ELF-1 (cell line): ENCODE measurements around the gene SLC24A4.

Source experiments
- DNase-seq: peaks from one replicate; pipeline ENCODE4 v3.0.0-alpha.2; 2016; ENCODE audit warnings: low read depth, low spot score

Gene SLC24A4

GRCh38 chr14:92368001-92368400 is 45.0 kb downstream of the SLC24A4 start:
- DNase-seq, result no peak

- DNase-seq, result no peak
Measured at GRCh38 chr14:92369097-92369496, 46.1 kb downstream of the SLC24A4 start.

- no peak for DNase-seq
Measured at GRCh38 chr14:92372230-92372629, 49.3 kb downstream of the SLC24A4 start.

- no peak for DNase-seq
Measured at GRCh38 chr14:92373336-92373735, 50.4 kb downstream of the SLC24A4 start.

GRCh38 chr14:92380131-92380530 is 57.2 kb downstream of the SLC24A4 start:
- no peak for DNase-seq

- no peak for DNase-seq
Measured at GRCh38 chr14:92380582-92380981, 57.6 kb downstream of the SLC24A4 start.

GRCh38 chr14:92382677-92383076 is 59.7 kb downstream of the SLC24A4 start:
- no peak for DNase-seq

- DNase-seq, result no peak
Measured at GRCh38 chr14:92383805-92384204, 60.8 kb downstream of the SLC24A4 start.

- DNase-seq, result no peak
Measured at GRCh38 chr14:92384461-92385133, 61.6 kb downstream of the SLC24A4 start.

- DNase-seq, result no peak
Measured at GRCh38 chr14:92385561-92385960, 62.6 kb downstream of the SLC24A4 start.

- no peak for DNase-seq
Measured at GRCh38 chr14:92386165-92386564, 63.2 kb downstream of the SLC24A4 start.

- no peak for DNase-seq
Measured at GRCh38 chr14:92386637-92387036, 63.7 kb downstream of the SLC24A4 start.

- DNase-seq, result no peak
Measured at GRCh38 chr14:92387578-92387977, 64.6 kb downstream of the SLC24A4 start.

- DNase-seq, result no peak
Measured at GRCh38 chr14:92389598-92390158, 66.7 kb downstream of the SLC24A4 start.

- no peak for DNase-seq
Measured at GRCh38 chr14:92391726-92392125, 68.8 kb downstream of the SLC24A4 start.

- DNase-seq, result no peak
Measured at GRCh38 chr14:92392711-92393110, 69.7 kb downstream of the SLC24A4 start.

GRCh38 chr14:92397150-92397952 is 74.4 kb downstream of the SLC24A4 start:
- DNase-seq, result no peak

- DNase-seq, result no peak
Measured at GRCh38 chr14:92397953-92398564, 75.1 kb downstream of the SLC24A4 start.

GRCh38 chr14:92398888-92399636 is 76.1 kb downstream of the SLC24A4 start:
- DNase-seq, result no peak

- DNase-seq, result no peak
Measured at GRCh38 chr14:92400579-92401444, 77.8 kb downstream of the SLC24A4 start.

GRCh38 chr14:92401561-92401960 is 78.6 kb downstream of the SLC24A4 start:
- DNase-seq, result peak; percentile 61
